HepG2 (cell line): ENCODE data around the gene LARP1. TPM values are rescaled to one million over a fixed set of nuclear protein-coding genes. Genes with fewer than 3 reads are reported as not detected.

ENCODE experiments used
- CC2D1A ChIP-seq: sonication (generic); formaldehyde crosslinking; IDR thresholded peaks from 2 replicates; pipeline ENCODE4 v1.8.1; 2023; ENCODE audit warnings: mild to moderate bottlenecking, missing genetic modification reagents
- FIP1L1 ChIP-seq: fragments of 200-400 bp; formaldehyde crosslinking; IDR thresholded peaks from 2 replicates; pipeline ENCODE4 v1.6.1; 2018; ENCODE audit warnings: low read depth, mild to moderate bottlenecking, low read length, moderate library complexity, borderline replicate concordance; ENCODE audit not compliant: insufficient read depth
- FLYWCH1 ChIP-seq: sonication (generic); formaldehyde crosslinking; IDR thresholded peaks from 2 replicates; pipeline ENCODE4 v1.8.1; 2023; ENCODE audit warnings: mild to moderate bottlenecking, missing genetic modification reagents
- HNRNPLL ChIP-seq: fragments of 200-400 bp; formaldehyde crosslinking; IDR thresholded peaks from 2 replicates; pipeline ENCODE4 v1.6.1; 2017; ENCODE audit warnings: mild to moderate bottlenecking, low read depth, low read length; ENCODE audit not compliant: poor library complexity, severe bottlenecking
- KAT7 ChIP-seq: IDR thresholded peaks from 2 replicates; pipeline ENCODE4 v1.6.1; 2018; ENCODE audit warnings: borderline replicate concordance, missing compliant biosample characterization
- RNF2 ChIP-seq: fragments of 450-650 bp; conservative IDR thresholded peaks from 2 replicates; pipeline ENCODE4 v1.6.1; 2016; ENCODE audit warnings: low read depth
- THYN1 ChIP-seq: sonication (generic); formaldehyde crosslinking; IDR thresholded peaks from 2 replicates; pipeline ENCODE4 v1.8.1; 2023; ENCODE audit warnings: low read depth, mild to moderate bottlenecking, moderate library complexity, missing genetic modification reagents, borderline replicate concordance
- ZNF225 ChIP-seq: sonication (generic); formaldehyde crosslinking; IDR thresholded peaks from 2 replicates; pipeline ENCODE4 v1.4.0; 2020; ENCODE audit warnings: mild to moderate bottlenecking, missing genetic modification reagents
- ZNF333 ChIP-seq: sonication (generic); formaldehyde crosslinking; IDR thresholded peaks from 2 replicates; pipeline ENCODE4 v1.4.0; 2020; ENCODE audit warnings: mild to moderate bottlenecking, missing genetic modification reagents, borderline replicate concordance
- ZNF891 ChIP-seq: sonication (generic); formaldehyde crosslinking; IDR thresholded peaks from 2 replicates; pipeline ENCODE4 v1.5.0; 2020; ENCODE audit warnings: mild to moderate bottlenecking, missing genetic modification reagents
- polyA plus RNA-seq, 8 experiments: library from polyadenylated mRNA; depleted of rRNA in 3 of 8; stranded (reverse) in 7 of 8; unstranded in 1 of 8; fragments of >200 nt; fragmentation: Illumina TruSeq in 4 of 8; extraction: Trizol in 4 of 8; gene quantifications; 2 replicates each; pipeline versions ENCODE4 v1.2.1 to v1.2.3, GENCODE V29; 2011 to 2016; ENCODE audit warnings: low read depth in 4 of 8, missing spikeins in 1 of 8, mixed read lengths in 1 of 8; ENCODE audit not compliant: insufficient read depth in 1 of 8
- total RNA-seq, 5 experiments: library from RNA; depleted of rRNA; stranded (reverse); fragments of >200 nt; fragmentation: Illumina TruSeq; extraction: Trizol; gene quantifications; 2 replicates each; pipeline ENCODE4 v1.2.3, GENCODE V29; 2016; ENCODE audit warnings: low read depth in 1 of 5
- TF ChIP-seq, protein P1 (sequence below): sonication (generic); formaldehyde crosslinking; IDR thresholded peaks from 2 replicates; pipeline ENCODE4 v1.4.0; 2020; ENCODE audit warnings: mild to moderate bottlenecking, missing genetic modification reagents
- TF ChIP-seq, protein P2 (sequence below): sonication (generic); formaldehyde crosslinking; conservative IDR thresholded peaks from 2 replicates; pipeline ENCODE4 v1.5.0; 2020; ENCODE audit warnings: missing genetic modification reagents
- TF ChIP-seq, protein P3 (sequence below): sonication (generic); formaldehyde crosslinking; IDR thresholded peaks from 2 replicates; pipeline ENCODE4 v1.4.0; 2020; ENCODE audit warnings: missing genetic modification reagents
- TF ChIP-seq, protein P4 (sequence below): sonication (generic); formaldehyde crosslinking; IDR thresholded peaks from 2 replicates; pipeline ENCODE4 v1.8.0; 2022; ENCODE audit warnings: mild to moderate bottlenecking, missing genetic modification reagents, moderate library complexity
- TF ChIP-seq, protein P5 (sequence below): sonication (generic); formaldehyde crosslinking; IDR thresholded peaks from 2 replicates; pipeline ENCODE4 v1.8.0; 2022; ENCODE audit warnings: mild to moderate bottlenecking, missing genetic modification reagents; ENCODE audit not compliant: insufficient replicate concordance

LARP1 gene
- total and polyA plus RNA-seq, 2 of the 13 experiments (the other 11 are each of a cell fraction or from before 2014, with no cell fraction given): 45.2 to 61.4 TPM

DNA sequence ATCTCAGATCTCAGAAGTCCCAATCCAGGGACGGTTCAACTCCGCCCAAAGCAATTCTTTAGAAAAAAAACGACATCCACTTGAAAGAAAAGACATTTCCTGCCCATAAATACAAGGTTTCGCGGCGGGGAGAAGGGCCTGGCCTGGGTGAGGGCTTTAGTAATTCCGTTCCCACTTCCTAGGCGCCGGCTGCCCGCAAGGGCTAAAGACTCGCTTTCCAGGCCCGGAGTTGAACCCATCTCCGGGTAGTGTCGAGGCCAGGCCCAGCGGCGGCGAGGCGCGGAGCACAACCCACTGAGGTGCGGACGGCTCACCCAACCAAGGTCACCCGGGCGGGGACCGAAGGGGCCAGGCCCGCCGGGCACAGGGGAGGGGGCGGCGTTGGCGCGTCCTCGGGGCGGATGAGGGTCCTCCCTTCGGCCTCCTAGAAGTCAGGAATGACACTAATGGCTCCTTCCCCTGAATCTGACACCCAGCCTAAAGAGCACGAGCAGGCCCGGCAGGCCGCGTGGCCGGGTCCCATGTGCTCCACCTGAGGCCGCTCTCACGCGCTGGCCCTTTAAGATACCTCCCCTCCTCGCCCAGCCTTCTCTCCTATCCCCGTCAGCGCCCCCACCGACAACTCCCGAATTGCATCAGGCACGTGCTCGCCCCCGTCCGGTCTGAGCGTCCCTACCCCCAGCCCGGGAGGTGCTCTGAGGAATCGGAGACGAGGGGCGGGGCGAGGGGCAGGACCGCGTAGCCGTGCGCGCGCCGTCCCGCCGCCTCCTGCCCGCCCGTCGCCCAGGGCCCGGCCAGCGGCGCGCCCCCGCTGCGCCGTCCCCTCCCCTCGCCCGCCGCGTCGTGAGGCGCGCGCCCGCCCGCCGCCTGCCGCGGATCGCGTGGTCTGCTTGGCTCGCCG lies 467 bp upstream of the LARP1 start (continued):
- TF ChIP-seq, protein P1, sequence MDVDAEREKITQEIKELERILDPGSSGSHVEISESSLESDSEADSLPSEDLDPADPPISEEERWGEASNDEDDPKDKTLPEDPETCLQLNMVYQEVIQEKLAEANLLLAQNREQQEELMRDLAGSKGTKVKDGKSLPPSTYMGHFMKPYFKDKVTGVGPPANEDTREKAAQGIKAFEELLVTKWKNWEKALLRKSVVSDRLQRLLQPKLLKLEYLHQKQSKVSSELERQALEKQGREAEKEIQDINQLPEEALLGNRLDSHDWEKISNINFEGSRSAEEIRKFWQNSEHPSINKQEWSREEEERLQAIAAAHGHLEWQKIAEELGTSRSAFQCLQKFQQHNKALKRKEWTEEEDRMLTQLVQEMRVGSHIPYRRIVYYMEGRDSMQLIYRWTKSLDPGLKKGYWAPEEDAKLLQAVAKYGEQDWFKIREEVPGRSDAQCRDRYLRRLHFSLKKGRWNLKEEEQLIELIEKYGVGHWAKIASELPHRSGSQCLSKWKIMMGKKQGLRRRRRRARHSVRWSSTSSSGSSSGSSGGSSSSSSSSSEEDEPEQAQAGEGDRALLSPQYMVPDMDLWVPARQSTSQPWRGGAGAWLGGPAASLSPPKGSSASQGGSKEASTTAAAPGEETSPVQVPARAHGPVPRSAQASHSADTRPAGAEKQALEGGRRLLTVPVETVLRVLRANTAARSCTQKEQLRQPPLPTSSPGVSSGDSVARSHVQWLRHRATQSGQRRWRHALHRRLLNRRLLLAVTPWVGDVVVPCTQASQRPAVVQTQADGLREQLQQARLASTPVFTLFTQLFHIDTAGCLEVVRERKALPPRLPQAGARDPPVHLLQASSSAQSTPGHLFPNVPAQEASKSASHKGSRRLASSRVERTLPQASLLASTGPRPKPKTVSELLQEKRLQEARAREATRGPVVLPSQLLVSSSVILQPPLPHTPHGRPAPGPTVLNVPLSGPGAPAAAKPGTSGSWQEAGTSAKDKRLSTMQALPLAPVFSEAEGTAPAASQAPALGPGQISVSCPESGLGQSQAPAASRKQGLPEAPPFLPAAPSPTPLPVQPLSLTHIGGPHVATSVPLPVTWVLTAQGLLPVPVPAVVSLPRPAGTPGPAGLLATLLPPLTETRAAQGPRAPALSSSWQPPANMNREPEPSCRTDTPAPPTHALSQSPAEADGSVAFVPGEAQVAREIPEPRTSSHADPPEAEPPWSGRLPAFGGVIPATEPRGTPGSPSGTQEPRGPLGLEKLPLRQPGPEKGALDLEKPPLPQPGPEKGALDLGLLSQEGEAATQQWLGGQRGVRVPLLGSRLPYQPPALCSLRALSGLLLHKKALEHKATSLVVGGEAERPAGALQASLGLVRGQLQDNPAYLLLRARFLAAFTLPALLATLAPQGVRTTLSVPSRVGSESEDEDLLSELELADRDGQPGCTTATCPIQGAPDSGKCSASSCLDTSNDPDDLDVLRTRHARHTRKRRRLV (CRISPR knock-in tag): no peak
- TF ChIP-seq ZNF225 (CRISPR knock-in tag): no peak
- TF ChIP-seq ZNF333 (CRISPR knock-in tag): no peak; the same call in 1 of the 2 replicates
- TF ChIP-seq, protein P2, sequence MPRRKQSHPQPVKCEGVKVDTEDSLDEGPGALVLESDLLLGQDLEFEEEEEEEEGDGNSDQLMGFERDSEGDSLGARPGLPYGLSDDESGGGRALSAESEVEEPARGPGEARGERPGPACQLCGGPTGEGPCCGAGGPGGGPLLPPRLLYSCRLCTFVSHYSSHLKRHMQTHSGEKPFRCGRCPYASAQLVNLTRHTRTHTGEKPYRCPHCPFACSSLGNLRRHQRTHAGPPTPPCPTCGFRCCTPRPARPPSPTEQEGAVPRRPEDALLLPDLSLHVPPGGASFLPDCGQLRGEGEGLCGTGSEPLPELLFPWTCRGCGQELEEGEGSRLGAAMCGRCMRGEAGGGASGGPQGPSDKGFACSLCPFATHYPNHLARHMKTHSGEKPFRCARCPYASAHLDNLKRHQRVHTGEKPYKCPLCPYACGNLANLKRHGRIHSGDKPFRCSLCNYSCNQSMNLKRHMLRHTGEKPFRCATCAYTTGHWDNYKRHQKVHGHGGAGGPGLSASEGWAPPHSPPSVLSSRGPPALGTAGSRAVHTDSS (CRISPR knock-in tag): no peak
- TF ChIP-seq, protein P3, sequence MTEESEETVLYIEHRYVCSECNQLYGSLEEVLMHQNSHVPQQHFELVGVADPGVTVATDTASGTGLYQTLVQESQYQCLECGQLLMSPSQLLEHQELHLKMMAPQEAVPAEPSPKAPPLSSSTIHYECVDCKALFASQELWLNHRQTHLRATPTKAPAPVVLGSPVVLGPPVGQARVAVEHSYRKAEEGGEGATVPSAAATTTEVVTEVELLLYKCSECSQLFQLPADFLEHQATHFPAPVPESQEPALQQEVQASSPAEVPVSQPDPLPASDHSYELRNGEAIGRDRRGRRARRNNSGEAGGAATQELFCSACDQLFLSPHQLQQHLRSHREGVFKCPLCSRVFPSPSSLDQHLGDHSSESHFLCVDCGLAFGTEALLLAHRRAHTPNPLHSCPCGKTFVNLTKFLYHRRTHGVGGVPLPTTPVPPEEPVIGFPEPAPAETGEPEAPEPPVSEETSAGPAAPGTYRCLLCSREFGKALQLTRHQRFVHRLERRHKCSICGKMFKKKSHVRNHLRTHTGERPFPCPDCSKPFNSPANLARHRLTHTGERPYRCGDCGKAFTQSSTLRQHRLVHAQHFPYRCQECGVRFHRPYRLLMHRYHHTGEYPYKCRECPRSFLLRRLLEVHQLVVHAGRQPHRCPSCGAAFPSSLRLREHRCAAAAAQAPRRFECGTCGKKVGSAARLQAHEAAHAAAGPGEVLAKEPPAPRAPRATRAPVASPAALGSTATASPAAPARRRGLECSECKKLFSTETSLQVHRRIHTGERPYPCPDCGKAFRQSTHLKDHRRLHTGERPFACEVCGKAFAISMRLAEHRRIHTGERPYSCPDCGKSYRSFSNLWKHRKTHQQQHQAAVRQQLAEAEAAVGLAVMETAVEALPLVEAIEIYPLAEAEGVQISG (CRISPR knock-in tag): peak; percentile 94
- TF ChIP-seq, protein P4, sequence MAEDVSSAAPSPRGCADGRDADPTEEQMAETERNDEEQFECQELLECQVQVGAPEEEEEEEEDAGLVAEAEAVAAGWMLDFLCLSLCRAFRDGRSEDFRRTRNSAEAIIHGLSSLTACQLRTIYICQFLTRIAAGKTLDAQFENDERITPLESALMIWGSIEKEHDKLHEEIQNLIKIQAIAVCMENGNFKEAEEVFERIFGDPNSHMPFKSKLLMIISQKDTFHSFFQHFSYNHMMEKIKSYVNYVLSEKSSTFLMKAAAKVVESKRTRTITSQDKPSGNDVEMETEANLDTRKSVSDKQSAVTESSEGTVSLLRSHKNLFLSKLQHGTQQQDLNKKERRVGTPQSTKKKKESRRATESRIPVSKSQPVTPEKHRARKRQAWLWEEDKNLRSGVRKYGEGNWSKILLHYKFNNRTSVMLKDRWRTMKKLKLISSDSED (CRISPR knock-in tag): no peak
- no peak for TF ChIP-seq KAT7 (CRISPR knock-in tag)
- TF ChIP-seq FIP1L1: no peak
- TF ChIP-seq, protein P5, sequence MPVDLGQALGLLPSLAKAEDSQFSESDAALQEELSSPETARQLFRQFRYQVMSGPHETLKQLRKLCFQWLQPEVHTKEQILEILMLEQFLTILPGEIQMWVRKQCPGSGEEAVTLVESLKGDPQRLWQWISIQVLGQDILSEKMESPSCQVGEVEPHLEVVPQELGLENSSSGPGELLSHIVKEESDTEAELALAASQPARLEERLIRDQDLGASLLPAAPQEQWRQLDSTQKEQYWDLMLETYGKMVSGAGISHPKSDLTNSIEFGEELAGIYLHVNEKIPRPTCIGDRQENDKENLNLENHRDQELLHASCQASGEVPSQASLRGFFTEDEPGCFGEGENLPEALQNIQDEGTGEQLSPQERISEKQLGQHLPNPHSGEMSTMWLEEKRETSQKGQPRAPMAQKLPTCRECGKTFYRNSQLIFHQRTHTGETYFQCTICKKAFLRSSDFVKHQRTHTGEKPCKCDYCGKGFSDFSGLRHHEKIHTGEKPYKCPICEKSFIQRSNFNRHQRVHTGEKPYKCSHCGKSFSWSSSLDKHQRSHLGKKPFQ (CRISPR knock-in tag): no peak
- no peak for TF ChIP-seq THYN1 (CRISPR knock-in tag)
- TF ChIP-seq RNF2: peak; percentile 69; the same call in 1 of the 2 replicates
- peak; percentile 73; the same call in 1 of the 2 replicates for TF ChIP-seq FLYWCH1
- TF ChIP-seq ZNF891 (CRISPR knock-in tag): no peak
- no peak for TF ChIP-seq CC2D1A (CRISPR knock-in tag)
- TF ChIP-seq HNRNPLL: peak; percentile 23
